Spleen (tissue), 7 donors: ENCODE data around the gene MRC2.

Source experiments
- POLR2A ChIP-seq, 3 donors: fragments of 450-650 bp; IDR thresholded peaks; one replicate each; pipeline ENCODE4 v1.5.1; 2017; ENCODE audit warnings: antibody characterized with exemption in 3 of 3, mild to moderate bottlenecking in 1 of 3
- TF ChIP-seq, protein P1 (sequence below), 11 experiments: fragments of 200-600 bp in 7 of 11; fragments of 450-650 bp in 4 of 11; sonication (generic) in 4 of 11; IDR thresholded peaks in 8 of 11; conservative IDR thresholded peaks in 3 of 11; 1 replicate in 7 of 11; 2 replicates in 4 of 11; pipeline versions ENCODE4 v1.4.0 to v1.8.0; 2016 to 2021; ENCODE audit warnings: antibody characterized with exemption in 11 of 11, inconsistent platforms in 4 of 11, mild to moderate bottlenecking in 1 of 11
- donor health status: DM: no; HTN: no; CAD: no; lungs with moderate emphysema.
- donor health status: DM: no; HTN: no; CAD: no.
- donor health status: DM: no; HTN: no; CAD: no.

DNA sequence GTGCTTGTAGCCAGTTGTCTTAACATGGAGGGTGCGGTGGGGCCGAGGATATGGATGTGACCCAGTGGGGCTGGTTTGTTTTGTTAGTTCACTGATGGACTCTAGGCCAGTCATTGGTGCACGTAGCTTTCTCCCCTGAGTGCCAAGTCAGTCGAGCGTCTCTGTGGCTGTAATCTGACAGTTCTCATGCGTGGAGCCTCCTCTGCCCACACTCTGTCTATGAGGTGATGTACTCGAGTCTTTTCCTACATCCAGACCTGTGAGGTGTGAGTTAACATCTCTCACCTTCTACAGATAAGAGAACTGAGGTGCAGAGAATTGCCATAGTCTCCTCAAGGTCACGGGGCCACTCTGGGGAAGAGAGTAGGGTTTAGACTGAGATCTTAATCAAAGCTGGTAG is 90.4 kb downstream of the MRC2 start:
- TF ChIP-seq, protein P1, sequence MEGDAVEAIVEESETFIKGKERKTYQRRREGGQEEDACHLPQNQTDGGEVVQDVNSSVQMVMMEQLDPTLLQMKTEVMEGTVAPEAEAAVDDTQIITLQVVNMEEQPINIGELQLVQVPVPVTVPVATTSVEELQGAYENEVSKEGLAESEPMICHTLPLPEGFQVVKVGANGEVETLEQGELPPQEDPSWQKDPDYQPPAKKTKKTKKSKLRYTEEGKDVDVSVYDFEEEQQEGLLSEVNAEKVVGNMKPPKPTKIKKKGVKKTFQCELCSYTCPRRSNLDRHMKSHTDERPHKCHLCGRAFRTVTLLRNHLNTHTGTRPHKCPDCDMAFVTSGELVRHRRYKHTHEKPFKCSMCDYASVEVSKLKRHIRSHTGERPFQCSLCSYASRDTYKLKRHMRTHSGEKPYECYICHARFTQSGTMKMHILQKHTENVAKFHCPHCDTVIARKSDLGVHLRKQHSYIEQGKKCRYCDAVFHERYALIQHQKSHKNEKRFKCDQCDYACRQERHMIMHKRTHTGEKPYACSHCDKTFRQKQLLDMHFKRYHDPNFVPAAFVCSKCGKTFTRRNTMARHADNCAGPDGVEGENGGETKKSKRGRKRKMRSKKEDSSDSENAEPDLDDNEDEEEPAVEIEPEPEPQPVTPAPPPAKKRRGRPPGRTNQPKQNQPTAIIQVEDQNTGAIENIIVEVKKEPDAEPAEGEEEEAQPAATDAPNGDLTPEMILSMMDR (IDR thresholded peaks at IDR 0.05 in 8 of 11, conservative IDR thresholded peaks at IDR 0.05 in 3 of 11) = no peak
- no peak for TF ChIP-seq POLR2A (IDR thresholded peaks at IDR 0.05)
